Stimulated activated CD8-positive, alpha-beta memory T cell treated with anti-CD3 and anti-CD28 coated beads, Interleukin-7, amount 100 ng/mL, for 48 hours (primary cell): Measurements from ENCODE around the gene CST9L.
"Not testable (repeated sequence)": the region's sequence is repeated elsewhere in the genome, so short reads cannot be mapped to it uniquely, and the experiment has no call there.

Experiments
- DNase-seq, 2 donors: peaks; one replicate each; pipeline ENCODE4 v3.0.0-alpha.2; 2020; ENCODE audit warnings: low read depth in 1 of 2; ENCODE audit errors: extremely low read depth in 1 of 2

The CST9L gene

GRCh38 chr20:23586735-23587525 is 18.6 kb upstream of the CST9L start:
- no peak for DNase-seq

- DNase-seq, result no peak
Measured at GRCh38 chr20:23585808-23586734, 17.8 kb upstream of the CST9L start.

GRCh38 chr20:23585449-23585807 is 17.1 kb upstream of the CST9L start:
- no peak for DNase-seq

GRCh38 chr20:23584434-23585199 is 16.3 kb upstream of the CST9L start:
- DNase-seq, result no peak

- DNase-seq, result no peak
Measured at GRCh38 chr20:23583526-23583925, 15.2 kb upstream of the CST9L start.

- no peak for DNase-seq
Measured at GRCh38 chr20:23582293-23582692, 14.0 kb upstream of the CST9L start.

GRCh38 chr20:23581833-23582232 is 13.5 kb upstream of the CST9L start:
- DNase-seq, result not testable (repeated sequence)

GRCh38 chr20:23574977-23575376 is 6.7 kb upstream of the CST9L start:
- no peak for DNase-seq

- no peak for DNase-seq
Measured at GRCh38 chr20:23570178-23570760, 2.0 kb upstream of the CST9L start.

- no peak for DNase-seq
Measured at GRCh38 chr20:23569570-23569969, 1.3 kb upstream of the CST9L start.

GRCh38 chr20:23568971-23569330 is 667 bp upstream of the CST9L start:
- no peak for DNase-seq

- no peak for DNase-seq
Measured at GRCh38 chr20:23566199-23566932, 1.9 kb downstream of the CST9L start.

GRCh38 chr20:23565503-23566045 is 2.7 kb downstream of the CST9L start:
- DNase-seq, result no peak

GRCh38 chr20:23564927-23565326 is 3.4 kb downstream of the CST9L start:
- DNase-seq, result no peak

- DNase-seq, result no peak
Measured at GRCh38 chr20:23562721-23563342, 5.5 kb downstream of the CST9L start.

GRCh38 chr20:23554401-23554800 is 13.9 kb downstream of the CST9L start:
- DNase-seq, result no peak

- DNase-seq, result no peak
Measured at GRCh38 chr20:23551786-23552185, 16.5 kb downstream of the CST9L start.

GRCh38 chr20:23551383-23551782 is 16.9 kb downstream of the CST9L start:
- no peak for DNase-seq

- DNase-seq, result no peak
Measured at GRCh38 chr20:23550227-23550626, 18.1 kb downstream of the CST9L start.

- DNase-seq, result no peak
Measured at GRCh38 chr20:23548408-23548807, 19.9 kb downstream of the CST9L start.
